HG03103 (cell line): ENCODE results near the gene SLC19A3.
A peak's percentile ranks its signal among the peaks of the same experiment; 100 is the strongest.
"Not testable (repeated sequence)": the region's sequence is repeated elsewhere in the genome, so short reads cannot be mapped to it uniquely, and the experiment has no call there.

Source experiments
- ATAC-seq: cut with Tn5 transposase; IDR thresholded peaks from one replicate; pipeline ENCODE4 v1.9.1; 2021; ENCODE audit warnings: low read depth; ENCODE audit not compliant: unreplicated experiment

Gene SLC19A3

DNA sequence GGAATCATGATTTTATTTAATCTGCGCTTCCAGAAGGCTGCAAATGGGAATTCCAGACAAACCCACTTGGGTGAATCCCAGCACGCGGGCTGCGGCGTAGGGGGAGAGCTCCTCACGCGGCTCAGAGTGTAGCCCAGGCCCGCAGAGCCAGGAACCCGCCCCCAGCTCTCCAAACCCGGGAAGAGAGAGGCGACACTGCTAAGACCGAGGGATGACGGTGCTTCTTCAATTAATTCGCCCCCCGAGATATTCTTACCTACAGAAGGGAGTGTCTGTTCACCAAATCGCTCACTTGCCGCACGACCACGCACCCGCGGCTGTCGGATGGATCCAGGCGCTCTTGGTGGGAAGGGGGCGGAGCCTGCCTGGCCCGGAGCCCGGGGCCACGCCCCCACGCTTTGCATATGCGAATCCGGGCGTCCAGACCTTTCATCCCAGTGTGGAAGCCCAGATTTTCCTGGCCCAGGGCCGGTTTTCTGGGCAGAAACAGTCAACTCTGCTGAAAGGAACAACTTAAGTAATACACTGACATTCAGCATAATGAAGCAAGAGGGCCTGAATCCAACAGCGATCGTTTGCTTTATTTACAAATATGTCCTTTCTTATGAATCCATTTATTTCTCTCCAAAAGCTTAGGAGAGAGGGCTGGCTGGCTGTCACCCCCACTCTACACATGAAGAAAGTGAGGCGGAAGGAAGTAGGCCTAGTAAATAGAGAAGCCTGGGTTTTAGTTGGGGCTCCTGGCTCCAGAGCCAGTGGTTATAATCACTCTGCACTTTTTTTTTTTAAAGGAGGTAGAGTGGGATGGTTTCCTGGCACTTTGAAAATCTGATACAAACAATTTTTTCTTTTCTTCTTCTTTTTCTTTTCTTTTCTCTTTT, at the start of gene SLC19A3:
Gene SLC19A3, minus strand, starts transcription at position 342 of the 881 bp plus-strand sequence. CDS start 15,710 bp downstream, outside the sequence.
- ATAC-seq = no peak

DNA sequence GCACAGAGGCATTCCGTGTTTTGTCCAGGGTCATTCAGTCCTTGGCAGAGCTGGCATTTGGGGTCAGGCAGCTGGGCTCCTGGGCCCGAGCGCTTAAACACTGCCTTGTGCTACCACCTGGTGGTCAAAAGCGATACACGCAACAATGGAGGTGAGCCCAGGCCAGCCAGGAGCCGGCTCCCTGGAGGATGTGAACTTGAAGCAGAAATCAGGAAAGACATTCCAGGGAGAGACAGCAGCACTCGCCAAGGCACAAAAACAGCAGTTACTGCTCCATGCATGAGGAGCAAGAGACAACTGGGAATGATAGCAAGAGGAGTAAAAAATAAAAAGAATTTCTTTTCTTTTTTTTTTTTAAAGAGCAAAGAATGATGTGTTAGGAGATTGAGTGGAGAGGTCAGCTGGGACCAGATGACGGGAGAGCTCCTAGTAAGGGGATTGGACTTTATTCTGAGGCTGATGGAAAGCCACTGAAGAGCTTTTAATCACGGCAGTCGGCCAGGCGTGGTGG, 48.6 kb upstream of the SLC19A3 start:
- ATAC-seq = peak; percentile 99

- ATAC-seq = no peak
Measured at GRCh38 chr2:227765788-227766372, 48.1 kb upstream of the SLC19A3 start.

- ATAC-seq = no peak
Measured at GRCh38 chr2:227761740-227762476, 44.1 kb upstream of the SLC19A3 start.

GRCh38 chr2:227759411-227760118, 41.7 kb upstream of the SLC19A3 start:
- no peak for ATAC-seq

- not testable (repeated sequence) for ATAC-seq
Measured at GRCh38 chr2:227756261-227756660, 38.4 kb upstream of the SLC19A3 start.

DNA sequence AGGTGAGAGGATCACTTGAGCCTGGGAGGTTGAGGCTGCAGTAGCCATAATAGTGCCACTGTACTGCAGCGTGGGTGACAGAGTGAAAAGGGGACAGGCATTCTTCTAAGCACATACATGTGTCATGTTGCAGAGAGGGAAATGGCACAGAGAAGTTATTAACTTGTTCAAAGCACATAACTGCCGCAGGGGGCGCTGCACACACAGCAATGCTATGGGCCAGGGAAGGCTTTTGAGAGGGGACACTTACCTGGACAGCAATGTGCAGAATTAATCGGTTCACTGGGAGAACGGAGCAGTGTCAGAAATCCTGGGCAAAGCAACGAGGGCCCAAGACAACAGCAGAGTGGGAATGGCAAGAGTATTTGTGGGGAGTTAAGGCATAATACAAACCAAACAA, 30.3 kb upstream of the SLC19A3 start:
- no peak for ATAC-seq

GRCh38 chr2:227745594-227745993, 27.8 kb upstream of the SLC19A3 start, which contains the start of gene SCYGR8:
SCYGR8 (plus strand) TSS chr2:227745894; CDS start chr2:227745894, 0 bp downstream.
- no peak for ATAC-seq

GRCh38 chr2:227740705-227741104, 22.9 kb upstream of the SLC19A3 start:
- ATAC-seq = not testable (repeated sequence)

DNA sequence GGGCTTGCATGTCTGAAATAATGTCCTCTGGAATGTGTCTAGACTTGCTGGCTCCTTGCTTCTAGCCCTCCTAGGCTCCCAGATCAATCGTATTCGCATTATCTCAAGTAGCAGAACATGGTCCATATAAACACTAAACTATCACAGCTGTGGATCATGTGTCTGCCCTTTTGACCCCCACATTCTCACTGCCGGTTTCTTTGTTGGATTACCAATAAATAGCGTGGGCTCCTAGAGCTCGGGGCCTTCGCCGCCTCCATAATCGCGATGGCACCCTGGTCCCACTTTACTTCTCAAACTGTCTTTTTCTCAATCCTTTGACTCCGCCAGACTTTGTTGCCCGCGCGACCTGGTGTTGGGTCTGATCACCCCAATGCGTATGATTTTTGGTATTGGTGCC, 21.5 kb upstream of the SLC19A3 start:
- no peak for ATAC-seq

DNA sequence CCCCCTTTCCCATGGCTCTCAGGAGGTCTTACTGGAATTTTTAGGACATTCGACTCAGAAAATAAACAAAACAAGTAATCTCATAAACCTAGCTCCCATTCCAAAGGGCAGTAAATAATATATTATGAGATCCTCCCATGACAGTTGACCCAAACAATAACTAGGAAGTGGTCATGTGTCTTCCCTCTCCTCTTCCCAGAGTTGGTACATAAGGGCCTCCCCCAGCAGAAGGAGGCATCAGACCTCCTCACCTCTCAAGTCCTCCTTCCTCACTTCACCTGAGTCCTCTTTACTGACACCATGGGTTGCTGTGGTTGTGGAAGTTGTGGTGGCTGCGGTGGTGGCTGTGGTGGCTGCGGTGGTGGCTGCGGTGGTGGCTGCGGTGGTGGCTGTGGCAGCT, 10.2 kb upstream of the SLC19A3 start, which contains the start of gene SCYGR7:
Gene SCYGR7, plus strand, starts transcription at position 301 of the 400 bp plus-strand sequence. Its CDS starts 0 bp downstream, at position 301.
- ATAC-seq = no peak

- ATAC-seq = no peak
Measured at GRCh38 chr2:227724394-227725039, 6.7 kb upstream of the SLC19A3 start, which contains the start of gene SCYGR6. SCYGR6 (minus strand) TSS chr2:227724757; CDS start chr2:227724757, 0 bp downstream.

GRCh38 chr2:227722821-227723220, 5.0 kb upstream of the SLC19A3 start:
- not testable (repeated sequence) for ATAC-seq

DNA sequence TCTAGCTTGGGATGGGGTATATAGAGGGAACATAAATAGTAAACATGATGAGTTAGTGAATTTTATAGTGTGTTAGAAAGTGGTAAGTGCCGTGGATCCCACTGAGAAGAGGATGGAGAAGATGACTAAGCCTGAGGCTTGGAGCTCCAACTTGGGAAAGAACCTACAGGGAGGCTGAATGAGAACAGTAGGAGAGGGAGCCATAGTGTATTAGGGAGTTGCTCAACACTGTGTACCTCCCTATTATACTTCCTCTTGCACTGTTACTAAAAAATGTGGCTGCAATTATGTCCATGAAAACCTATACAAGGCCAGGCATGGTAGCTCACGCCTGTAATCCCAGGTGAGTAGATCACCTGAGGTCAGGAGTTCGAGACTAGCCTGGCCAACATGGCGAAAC, 2.9 kb upstream of the SLC19A3 start:
- no peak for ATAC-seq

DNA sequence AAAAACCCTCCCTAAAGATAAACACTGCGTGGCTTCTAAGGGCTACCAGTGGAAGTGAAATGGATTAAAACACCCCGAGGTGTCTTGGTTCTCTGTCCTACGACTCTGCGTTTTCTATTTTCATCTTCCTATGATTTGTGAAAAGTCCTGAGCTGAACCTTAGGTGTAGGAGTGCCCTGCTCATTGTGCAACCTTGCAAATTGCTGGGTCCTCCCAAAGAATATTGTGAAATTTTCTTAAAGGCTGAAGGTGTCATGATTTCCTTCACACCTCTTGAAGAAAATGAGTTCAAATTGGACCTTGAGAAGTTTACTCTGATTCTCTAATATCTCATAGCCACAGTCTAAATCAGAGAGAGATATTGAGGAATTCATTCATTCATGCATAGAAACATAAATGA, 1.8 kb upstream of the SLC19A3 start:
- ATAC-seq = no peak

DNA sequence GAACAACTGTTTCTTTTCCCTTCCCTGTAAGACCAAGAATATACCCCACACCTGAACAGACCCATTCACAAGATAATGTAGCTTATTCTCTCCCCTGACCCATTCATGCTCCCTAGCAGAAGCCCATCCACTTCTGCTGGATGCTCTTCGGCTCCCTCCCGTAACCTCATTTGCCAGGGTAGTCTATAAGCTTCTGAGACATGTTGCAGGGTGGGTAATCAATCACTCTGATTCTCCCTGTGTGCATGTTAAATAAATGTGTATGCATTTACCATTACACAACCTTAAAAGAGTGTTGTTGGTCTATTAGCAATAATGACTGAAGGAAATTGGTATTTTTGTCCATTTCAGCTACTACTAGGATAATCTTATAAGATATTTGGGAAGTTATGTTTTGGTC, 1.3 kb downstream of the SLC19A3 start:
- ATAC-seq = no peak

- no peak for ATAC-seq
Measured at GRCh38 chr2:227713291-227713690, 4.5 kb downstream of the SLC19A3 start.

GRCh38 chr2:227710986-227711385, 6.8 kb downstream of the SLC19A3 start:
- no peak for ATAC-seq

DNA sequence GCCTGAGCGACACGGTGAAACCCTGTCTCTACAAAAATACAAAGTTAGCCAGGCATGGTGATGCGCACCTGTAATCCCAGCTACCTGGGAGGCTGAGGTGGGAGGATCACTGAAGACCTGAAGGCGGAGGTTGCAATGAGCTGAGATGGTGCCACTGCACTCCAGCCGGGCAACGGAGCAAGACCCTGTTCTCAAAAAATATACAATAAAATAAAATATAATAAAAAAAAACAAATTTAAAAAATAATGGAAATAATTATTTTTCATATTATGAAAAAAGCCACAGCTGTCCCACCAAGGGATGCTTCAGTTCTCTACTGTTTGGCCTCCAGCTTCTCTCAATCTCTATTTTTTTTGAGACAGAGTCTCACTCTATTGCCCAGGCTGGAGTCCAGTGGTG, 10.4 kb downstream of the SLC19A3 start:
- ATAC-seq = no peak

- ATAC-seq = no peak
Measured at GRCh38 chr2:227706859-227707258, 11.0 kb downstream of the SLC19A3 start.
